GM12874 (cell line): ENCODE results near the gene TRA2A.

Source experiments
- CTCF ChIP-seq: IDR thresholded peaks from 2 replicates; pipeline ENCODE4 v1.5.1; 2011; ENCODE audit warnings: low read depth, mild to moderate bottlenecking, control low read depth, low read length, moderate library complexity; ENCODE audit not compliant: insufficient read depth

Gene TRA2A

DNA sequence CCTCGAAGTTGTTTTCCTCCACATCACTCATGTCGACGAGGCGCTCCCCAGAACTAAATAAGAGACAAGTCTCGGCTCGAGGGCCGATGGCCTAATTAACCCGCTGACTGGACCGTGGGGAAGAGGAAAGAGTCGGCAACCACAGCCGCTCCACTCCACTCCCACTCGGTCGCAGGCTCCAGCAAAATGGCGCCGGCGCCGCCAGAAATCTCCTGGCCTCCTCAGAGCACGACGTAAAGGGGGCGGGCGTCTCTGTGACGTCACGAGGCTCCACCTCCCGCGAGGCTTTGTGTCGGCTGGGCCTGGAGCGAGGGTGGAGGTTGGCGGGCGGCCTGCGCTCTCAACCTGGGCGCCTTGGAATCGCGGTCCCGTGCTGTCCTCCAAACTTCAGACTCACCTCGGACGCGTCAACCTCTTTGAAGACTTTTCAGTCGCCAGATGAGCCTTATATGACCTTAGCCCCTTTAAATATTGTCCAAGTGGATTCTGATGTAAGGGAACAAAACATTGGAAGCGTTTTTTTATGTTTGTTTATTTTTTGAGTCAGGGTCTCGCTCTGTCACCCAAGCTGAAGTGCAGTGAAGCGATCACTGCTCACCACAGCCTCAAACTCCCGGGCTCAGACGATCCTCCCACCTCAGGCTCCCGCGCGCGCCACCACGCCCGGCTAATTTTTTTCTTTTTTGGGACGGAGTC, at the start of gene TRA2A:
TSS of gene TRA2A (minus strand) at position 188 of the 696 bp plus-strand sequence. CDS start at position 31, 157 bp downstream.
- no peak for TF ChIP-seq CTCF

DNA sequence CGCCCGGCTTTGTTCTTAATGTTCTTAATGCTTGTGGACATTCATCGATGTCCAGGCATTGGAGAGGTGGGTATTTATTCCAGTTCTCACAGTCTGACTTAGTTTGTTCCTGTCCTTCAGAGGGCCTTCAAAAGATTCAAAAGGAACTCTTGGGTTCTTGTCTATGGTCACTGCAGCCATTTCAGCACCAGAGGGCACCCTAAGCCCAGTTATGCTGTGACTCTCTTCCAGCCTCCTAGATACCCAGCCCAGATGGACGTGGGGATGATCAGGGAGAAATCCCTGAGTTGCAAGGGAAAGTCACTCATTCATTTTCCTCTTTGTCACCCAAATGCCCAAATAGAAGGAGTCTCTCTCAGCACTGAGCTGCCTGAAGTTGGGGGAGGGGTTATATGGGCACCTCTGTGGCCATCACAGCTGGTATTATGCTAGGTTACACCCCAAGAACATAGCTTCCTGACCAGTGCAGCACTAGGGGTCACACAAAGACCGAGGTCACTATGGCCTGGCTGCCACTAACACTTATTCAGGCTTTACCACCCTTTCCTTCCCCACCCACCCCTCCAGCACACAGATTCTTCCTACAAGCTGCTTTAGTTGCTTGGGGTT, 38.9 kb upstream of the TRA2A start:
- TF ChIP-seq CTCF, result peak; percentile 78

GRCh38 chr7:23558303-23558702, 26.5 kb upstream of the TRA2A start:
- no peak for TF ChIP-seq CTCF

- no peak for TF ChIP-seq CTCF
Measured at GRCh38 chr7:23547662-23548061, 15.9 kb upstream of the TRA2A start.

DNA sequence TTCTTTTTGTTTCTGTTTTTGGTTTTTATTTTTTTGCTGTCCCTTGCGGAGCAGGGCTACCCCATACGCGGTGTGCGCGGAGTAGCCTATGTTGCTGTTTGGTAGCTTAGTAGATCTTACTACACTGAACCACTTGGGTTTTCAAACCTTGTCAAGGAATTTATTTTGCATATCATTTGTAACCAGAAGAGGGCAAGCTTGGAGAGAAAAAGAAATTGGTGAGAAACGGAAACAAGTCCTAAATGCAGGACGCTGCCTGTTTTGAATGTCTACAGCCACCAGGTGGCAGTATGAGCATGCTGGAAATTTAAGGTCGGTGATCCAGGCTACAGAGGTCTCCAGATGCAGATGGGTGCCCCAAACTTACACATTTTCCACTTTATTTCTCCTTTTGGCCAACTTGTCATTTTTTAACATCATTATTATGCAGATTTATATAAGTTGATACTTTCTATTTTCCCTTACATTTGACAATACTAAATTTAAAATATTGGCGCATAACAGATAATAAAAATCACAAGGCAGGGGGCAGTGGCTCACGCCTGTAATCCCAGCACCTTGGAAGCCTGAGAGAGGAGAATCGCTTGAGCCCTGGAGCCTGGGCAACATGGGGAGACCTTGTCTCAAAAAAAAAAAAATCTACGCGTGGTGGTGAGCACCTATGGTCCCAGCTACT, 15.3 kb upstream of the TRA2A start:
- TF ChIP-seq CTCF, result peak; percentile 80

DNA sequence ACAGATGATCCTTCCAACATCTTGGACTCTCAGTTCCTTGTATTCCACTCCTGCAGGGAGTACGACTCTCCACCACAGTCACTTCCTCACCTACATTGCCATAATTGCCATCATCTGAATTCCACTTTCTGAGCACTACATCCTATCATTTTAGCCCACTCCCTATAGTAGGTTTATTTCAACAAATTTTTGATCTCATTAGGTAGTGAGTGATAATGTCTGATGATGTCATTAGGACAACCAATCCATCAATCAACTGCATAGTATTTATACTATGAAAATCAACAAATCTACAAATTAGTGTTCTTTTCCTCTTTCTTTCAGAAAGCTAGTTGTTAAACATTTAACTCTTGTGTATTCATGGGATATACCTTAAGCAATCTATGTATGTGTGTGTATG, 13.7 kb upstream of the TRA2A start:
- no peak for TF ChIP-seq CTCF

DNA sequence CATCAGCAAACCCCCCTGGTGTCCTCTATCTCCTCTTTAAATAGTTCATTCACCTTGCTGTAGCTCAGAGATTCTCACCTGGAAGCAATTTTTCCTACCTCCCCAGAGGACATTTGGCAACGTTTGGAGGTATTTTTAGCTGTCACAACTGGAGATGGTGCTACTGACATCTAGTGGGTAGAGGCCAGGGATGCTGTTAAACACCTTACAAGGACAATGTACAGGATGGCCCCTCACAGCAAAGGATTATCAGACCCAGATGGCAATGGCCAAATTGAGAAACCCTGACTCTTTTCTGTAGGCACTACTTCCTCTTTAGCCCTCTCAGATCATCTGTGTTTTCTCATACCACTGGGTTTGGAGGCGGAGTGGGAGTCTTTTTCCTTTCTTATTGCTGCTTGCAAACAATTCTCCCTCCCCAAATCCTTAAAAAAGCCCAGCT, 13.2 kb upstream of the TRA2A start:
- TF ChIP-seq CTCF, result peak; percentile 28; the same call in 1 of the 2 replicates
